Measurements from ENCODE around the gene ZC3H10.
A peak's percentile ranks its signal among the peaks of the same experiment; 100 is the strongest.

Gene ZC3H10

DNA sequence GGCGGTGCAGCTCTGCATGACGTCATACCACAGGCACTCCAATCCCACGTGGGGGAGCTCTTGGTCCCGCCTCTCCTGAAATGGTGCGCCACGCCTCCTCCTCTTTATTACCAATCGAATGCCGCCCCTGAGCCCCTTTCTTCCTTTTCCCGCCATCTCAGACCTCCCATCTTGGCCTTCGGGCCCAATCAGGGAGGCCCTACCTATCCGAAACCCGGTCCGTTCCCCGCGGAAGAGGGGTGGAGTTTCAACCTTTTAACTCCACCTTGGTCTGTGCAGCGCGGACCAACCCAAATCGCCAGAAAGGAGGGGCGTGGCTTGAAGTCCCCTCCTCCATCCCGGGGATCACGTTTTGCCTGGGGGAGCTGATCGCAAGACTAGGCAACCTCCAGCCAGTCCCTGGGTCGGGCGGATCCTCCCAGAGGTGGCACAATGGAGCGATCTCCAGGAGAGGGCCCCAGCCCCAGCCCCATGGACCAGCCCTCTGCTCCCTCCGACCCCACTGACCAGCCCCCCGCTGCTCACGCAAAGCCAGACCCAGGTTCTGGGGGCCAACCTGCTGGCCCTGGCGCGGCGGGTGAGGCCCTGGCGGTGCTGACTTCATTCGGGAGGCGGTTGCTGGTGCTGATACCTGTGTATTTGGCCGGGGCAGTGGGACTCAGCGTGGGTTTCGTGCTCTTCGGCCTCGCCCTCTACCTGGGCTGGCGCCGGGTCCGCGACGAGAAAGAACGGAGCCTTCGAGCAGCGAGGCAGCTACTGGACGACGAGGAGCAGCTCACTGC, 10.0 kb downstream of the ZC3H10 start, which contains the start of gene ESYT1:
Gene ESYT1 (plus strand): TSS at position 380 of the 782 bp plus-strand sequence. CDS start 53 bp downstream, at position 433.
- peak; percentile 99 for DNase-seq (ENCODE audit: low read depth)

DNA sequence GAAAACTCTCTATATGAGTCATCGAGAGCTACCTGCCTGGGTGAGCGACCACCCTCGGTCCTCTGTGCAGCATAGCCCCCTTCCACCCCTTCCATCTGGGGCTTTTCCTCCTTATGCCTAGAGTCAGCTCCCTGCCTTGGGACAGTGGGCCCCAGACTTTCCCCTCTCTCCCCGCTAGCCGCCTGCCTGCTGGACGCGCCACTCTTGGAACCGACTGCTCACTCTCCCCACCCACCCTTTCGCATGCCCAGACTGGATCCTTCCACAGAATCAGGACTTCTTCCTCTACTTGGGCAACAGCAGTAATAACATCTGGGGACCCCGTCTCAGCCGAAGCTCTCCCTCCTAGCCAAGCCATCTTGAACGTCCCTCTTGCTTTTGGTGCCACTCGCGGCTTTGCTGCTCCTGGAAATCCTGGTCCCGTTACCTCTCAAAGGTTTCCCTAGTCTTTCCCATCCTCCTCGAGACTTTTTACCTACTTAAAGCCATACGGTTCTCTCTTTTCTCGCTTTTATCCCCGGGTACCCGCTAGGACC, 10.7 kb downstream of the ZC3H10 start:
- DNase-seq (ENCODE audit: low read depth): no peak

DNA sequence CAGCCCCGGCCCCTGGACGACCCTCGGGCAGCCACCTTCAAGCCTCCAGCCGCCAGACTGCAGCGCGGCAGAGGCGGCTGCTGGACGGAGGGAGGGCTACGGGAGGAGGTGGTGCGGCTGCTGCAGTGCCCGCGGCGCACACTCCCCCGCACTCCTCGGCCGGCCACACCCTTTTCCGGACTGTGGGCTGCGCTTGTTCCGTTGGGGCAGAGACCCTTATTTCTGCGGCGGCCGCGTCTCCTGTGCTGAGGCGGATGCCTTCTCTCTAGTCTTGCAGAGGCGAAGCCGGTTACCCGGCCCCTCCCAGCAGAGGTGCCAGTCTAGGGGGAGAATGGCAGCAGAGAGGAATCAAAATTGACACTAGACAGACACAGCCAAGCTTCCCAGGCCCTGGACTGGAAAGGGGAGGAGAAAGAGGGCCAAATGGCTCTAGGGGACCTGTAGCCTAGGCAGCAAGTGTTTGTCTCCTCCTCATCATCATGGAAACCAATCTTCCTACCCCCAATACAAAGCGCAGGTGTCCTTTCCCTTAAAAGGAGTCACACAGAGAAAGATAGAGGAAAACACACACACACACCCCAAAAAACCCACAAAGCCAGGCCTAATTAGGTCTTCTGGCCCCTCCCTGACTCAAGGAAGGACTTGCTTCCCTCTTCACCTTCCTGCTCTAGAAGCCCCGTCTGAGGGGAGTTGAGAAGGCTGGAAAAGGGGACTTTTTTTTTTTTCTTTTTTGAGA, 11.3 kb downstream of the ZC3H10 start:
- no peak for DNase-seq (ENCODE audit: low read depth)

- DNase-seq (ENCODE audit: low read depth): no peak
Measured at GRCh38 chr12:56129942-56130495, 12.0 kb downstream of the ZC3H10 start.

- DNase-seq (ENCODE audit: low read depth): no peak
Measured at GRCh38 chr12:56130876-56131275, 12.8 kb downstream of the ZC3H10 start.

DNA sequence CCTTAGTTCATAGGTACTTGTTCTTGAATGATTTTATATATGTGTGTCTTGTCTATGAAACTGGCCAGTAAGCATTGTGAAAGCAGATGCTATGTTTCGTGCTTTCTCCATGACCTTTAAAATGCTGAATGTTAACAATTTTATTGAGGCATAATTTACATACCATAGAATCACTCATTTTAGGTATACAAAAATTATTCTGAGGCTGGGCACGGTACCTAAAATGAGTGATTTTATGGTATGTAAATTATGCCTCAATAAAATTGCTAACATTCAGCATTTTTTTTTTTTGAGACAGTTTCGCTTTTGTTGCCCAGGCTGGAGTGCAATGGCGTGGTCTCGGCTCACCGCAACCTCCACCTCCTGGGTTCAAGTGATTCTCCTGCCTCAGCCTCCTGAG, 16.8 kb downstream of the ZC3H10 start:
- no peak for DNase-seq (ENCODE audit: low read depth)

- DNase-seq (ENCODE audit: low read depth): no peak
Measured at GRCh38 chr12:56137853-56138571, 19.9 kb downstream of the ZC3H10 start.

GRCh38 chr12:56141946-56142784, 24.1 kb downstream of the ZC3H10 start:
- DNase-seq (ENCODE audit: low read depth): no peak

DNA sequence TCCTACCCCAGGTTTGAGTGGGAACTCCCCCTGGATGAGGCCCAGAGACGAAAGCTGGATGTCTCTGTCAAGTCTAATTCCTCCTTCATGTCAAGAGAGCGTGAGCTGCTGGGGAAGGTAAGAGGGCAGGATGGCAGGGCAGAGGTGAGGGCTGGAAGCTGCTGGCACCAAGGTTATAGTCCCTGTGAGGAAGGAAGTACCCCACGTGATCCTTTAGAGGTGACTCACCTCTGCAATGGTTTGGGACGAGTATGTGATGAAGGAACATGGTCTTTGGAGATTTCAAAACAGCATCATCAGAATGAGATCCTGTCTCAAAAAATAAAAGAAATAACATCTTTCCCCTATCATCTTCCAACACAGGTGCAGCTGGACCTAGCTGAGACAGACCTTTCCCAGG, 25.2 kb downstream of the ZC3H10 start:
- no peak for DNase-seq (ENCODE audit: low read depth)

- DNase-seq (ENCODE audit: low read depth): no peak
Measured at GRCh38 chr12:56143870-56144269, 25.8 kb downstream of the ZC3H10 start.

DNA sequence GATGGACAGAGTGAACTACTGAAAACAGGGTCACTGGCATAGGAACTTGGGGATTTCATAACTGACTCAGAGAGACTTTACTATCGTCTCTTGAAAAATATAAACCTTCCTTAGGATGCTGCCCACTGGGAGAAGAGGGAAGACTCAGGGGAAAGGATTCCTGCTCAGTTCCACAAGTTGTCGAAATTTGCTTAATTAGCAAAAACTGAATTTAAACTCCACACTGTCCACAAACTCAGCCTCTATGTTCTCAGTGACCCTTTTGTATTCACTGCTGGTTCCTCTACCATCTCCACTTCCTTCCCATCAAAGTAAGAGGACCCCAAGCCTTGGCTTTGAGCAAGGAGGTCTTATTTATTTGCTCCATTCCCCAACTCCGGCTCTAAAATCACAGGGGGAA, 27.2 kb downstream of the ZC3H10 start:
- no peak for DNase-seq (ENCODE audit: low read depth)

- no peak for DNase-seq (ENCODE audit: low read depth)
Measured at GRCh38 chr12:56146492-56147460, 28.7 kb downstream of the ZC3H10 start.

DNA sequence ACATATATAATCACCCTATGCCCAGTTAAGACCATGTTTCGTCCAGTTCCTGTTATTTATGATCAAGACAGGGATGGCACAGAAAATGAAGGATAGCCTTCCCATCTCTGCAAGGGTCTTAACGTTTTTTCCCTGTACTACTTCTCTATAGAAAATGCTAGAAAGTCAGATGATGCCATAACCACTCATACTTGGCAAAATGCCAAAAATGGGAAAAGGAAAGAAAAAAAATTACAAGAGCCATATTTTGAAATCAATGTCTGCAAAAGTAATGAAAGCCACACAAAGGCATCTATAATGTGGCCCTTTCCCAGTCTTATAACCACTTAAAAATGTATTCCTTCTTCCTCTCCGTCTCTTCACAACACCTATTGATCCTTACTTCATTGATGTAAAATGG, 32.5 kb downstream of the ZC3H10 start:
- DNase-seq (ENCODE audit: low read depth): no peak

DNA sequence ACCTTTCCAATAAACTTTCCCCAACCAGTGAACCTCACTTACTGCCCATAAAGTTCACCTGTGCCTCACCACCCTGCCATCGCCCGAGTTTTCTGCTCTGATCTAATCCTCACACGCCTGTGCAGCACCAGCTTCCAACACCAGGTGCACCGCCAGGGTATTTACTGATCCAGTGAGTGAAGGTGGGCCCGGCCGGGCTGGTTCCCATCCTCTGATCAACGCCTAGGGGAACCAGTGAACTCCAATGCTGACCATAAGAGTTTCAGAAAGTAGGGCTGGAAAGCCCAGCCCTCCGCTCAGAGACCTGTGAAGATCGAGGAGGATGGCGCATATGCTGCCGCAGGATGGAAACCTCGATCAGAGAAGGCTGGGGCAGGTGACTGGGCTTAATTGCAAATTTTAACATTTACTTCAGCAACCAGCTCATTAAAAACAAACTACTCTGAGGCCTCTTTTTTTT, 33.6 kb downstream of the ZC3H10 start:
- no peak for DNase-seq (ENCODE audit: low read depth)

DNA sequence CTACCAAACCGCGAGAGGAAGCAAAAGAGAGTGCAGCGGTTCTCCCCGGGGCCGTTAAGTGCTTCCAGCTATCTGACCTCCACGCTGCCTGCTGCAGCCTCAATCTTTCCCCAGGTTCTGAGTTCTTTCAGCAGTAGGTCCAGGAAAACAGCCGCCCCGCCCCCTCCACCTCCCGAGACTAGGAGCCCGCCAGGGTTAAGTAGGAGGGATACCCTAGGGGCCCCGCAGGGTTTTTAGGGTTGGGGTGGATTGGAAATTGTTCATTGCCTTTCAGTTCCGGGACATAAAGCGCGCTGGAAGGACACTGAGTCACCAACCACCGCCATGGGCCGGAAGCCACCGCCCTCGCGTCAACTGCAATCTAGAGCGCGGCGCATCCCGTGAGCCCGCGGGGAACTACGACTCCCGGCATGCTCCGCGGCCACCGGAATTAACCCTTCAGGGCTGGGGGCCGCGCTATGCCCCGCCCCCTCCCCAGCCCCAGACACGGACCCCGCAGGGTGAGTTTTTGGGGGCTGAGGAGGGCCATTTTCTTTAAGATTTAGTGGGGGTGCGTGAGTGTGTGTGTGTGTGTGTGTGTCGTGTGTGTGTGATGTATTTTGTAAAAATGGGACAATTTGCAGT, 34.2 kb downstream of the ZC3H10 start, which contains the start of gene MYL6B:
Gene MYL6B (plus strand): TSS at position 456 of the 624 bp plus-strand sequence. CDS start 1,332 bp downstream, outside the sequence.
- DNase-seq (ENCODE audit: low read depth): peak; percentile 47

DNA sequence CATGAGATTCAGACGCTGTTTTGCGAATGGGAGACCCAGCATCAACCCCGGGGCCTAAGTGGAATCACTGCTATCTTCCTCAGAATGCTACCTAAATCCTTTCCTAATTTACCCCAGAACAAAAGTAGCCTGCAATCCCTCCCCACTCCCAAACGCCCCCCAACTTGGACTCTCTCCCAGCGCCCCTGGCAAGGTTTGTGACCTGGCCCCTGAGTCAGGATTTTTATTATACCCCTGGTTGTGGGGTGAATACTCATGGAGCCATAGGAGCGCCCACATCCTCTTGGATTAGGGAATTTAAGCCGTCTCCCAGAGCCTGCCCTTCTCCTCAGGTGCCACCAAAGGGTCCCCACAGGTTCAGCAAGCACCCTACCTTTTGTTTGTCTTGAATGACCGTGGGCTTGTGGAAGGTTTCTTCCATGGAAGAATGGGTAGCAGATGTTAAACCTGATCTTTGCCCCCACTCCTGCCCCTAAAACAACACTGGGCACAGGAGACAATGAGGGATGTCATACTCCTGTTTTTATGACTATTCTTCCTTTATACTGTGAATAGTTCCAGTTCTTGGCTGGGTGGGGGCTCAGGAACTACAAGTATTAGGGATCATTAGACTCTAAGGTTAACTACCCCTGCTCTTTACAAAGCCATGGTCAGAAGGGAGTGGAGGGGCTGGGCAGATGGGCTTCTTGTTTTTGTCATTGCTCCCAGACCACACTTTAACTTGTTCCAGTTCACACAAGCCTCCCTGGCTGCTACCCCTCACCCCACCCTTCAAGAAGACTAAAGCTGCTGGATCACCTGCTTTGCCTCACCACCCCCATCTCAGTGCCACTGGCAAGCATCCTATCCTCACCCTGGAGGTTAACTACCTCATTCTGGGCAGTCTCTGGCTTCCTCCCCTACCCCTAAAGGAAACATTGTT, 35.0 kb downstream of the ZC3H10 start:
- DNase-seq (ENCODE audit: low read depth): no peak

- no peak for DNase-seq (ENCODE audit: low read depth)
Measured at GRCh38 chr12:56153678-56154065, 35.6 kb downstream of the ZC3H10 start.

DNA sequence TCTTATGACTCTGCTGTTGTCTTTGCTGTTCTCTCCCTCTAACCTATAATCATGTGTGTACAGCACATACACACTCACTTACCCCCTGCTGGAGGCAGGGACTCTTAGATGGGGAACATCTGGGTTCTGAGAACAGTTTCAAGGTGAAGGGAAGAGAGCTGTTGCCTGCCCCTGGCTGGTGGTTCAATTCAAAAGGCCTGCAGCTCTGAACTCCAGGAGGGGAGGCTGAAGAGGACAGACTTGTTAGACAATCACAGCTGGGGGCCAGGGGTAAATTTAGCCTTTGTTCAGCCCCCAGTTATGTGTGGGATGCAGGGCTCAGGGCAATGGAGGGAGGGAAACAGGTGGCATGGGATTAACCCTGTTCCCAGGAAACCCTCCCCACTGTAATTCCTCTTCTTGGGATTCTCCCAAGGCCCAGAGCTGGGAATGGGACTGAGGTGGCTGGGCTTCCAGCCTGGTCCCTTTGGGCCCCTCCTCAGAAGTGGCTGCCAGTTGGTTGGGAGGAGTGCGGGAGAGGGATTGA, 36.2 kb downstream of the ZC3H10 start:
- DNase-seq (ENCODE audit: low read depth): no peak

Measured in GM04503 (cell line).